CD14-positive monocyte (primary cell): Measurements from ENCODE around the gene TGM1. TPM values are rescaled to one million over a fixed set of nuclear protein-coding genes. Genes with fewer than 3 reads are reported as not detected.

Source experiments
- DNase-seq, 3 donors: peaks; one replicate each; pipeline ENCODE4 v3.0.0-alpha.2; 2011 to 2022
- H2AFZ ChIP-seq: 2 replicates; pipeline ENCODE4 v1.6.0; 2012; ENCODE audit warnings: mild to moderate bottlenecking, low read depth, low read length, inconsistent platforms; ENCODE audit not compliant: insufficient read depth, poor library complexity, severe bottlenecking
- H3K27ac ChIP-seq, 2 donors: 1 replicate in 1 of 2; 2 replicates in 1 of 2; pipeline ENCODE4 v1.5.1; 2012 to 2013; ENCODE audit warnings: low read length in 2 of 2, control low read depth in 1 of 2, inconsistent platforms in 1 of 2, low read depth in 1 of 2, mild to moderate bottlenecking in 1 of 2
- H3K27me3 ChIP-seq, 2 donors: one replicate each; pipeline versions ENCODE4 v1.6.0 to v1.6.1; 2011 to 2013; ENCODE audit warnings: low read length in 2 of 2; ENCODE audit not compliant: control insufficient read depth in 2 of 2, insufficient read depth in 2 of 2
- H3K36me3 ChIP-seq, 2 donors: replicated peaks in 1 of 2; 1 replicate in 1 of 2; 2 replicates in 1 of 2; pipeline versions ENCODE4 v1.5.1 to v1.6.1; 2012 to 2013; ENCODE audit warnings: low read length in 2 of 2, control low read depth in 1 of 2, inconsistent platforms in 1 of 2, mild to moderate bottlenecking in 1 of 2; ENCODE audit not compliant: insufficient read depth in 2 of 2, control insufficient read depth in 1 of 2
- H3K4me1 ChIP-seq, 2 donors: 1 replicate in 1 of 2; 2 replicates in 1 of 2; pipeline versions ENCODE4 v1.5.1 to v1.6.1; 2012 to 2013; ENCODE audit warnings: low read length in 2 of 2, control low read depth in 1 of 2, inconsistent platforms in 1 of 2, mild to moderate bottlenecking in 1 of 2, moderate library complexity in 1 of 2; ENCODE audit not compliant: insufficient read depth in 2 of 2, control insufficient read depth in 1 of 2
- H3K4me2 ChIP-seq: replicated peaks from 2 replicates; pipeline ENCODE3; 2012; ENCODE audit warnings: low read length, moderate library complexity, mild to moderate bottlenecking; ENCODE audit not compliant: poor library complexity, severe bottlenecking; ENCODE audit errors: extremely low read depth
- H3K4me3 ChIP-seq, 3 experiments: fragments of 200-600 bp in 1 of 3; sonication (generic) in 1 of 3; replicated peaks in 1 of 3; 1 replicate in 2 of 3; 2 replicates in 1 of 3; pipeline ENCODE4 v1.5.1; 2011 to 2013; ENCODE audit warnings: low read length in 3 of 3, mild to moderate bottlenecking in 3 of 3, control low read depth in 2 of 3, low read depth in 2 of 3, inconsistent platforms in 1 of 3, moderate library complexity in 1 of 3
- H3K79me2 ChIP-seq: 2 replicates; pipeline ENCODE4 v1.6.0; 2012; ENCODE audit warnings: mild to moderate bottlenecking, control low read depth, inconsistent platforms, low read length, moderate library complexity; ENCODE audit not compliant: insufficient read depth
- H3K9ac ChIP-seq: 2 replicates; pipeline ENCODE4 v1.6.0; 2017; ENCODE audit warnings: low read length, mild to moderate bottlenecking; ENCODE audit not compliant: insufficient read depth, poor library complexity, severe bottlenecking
- H3K9me3 ChIP-seq, 2 donors: replicated peaks in 1 of 2; 1 replicate in 1 of 2; 2 replicates in 1 of 2; pipeline versions ENCODE4 v1.5.1 to v1.6.1; 2012 to 2013; ENCODE audit warnings: low read length in 2 of 2, control low read depth in 1 of 2; ENCODE audit not compliant: control insufficient read depth in 1 of 2, insufficient read depth in 1 of 2
- H4K20me1 ChIP-seq: 2 replicates; pipeline ENCODE4 v1.6.0; 2012; ENCODE audit warnings: mild to moderate bottlenecking, low read length, control low read depth, moderate library complexity; ENCODE audit not compliant: insufficient read depth
- H3K27ac Mint-ChIP-seq, 7 donors: one replicate each; pipeline ENCODE4 v1.8.0; 2020; ENCODE audit warnings: mild to moderate bottlenecking in 7 of 7, mixed read lengths in 7 of 7, moderate library complexity in 6 of 7, inconsistent platforms in 2 of 7
- H3K27me3 Mint-ChIP-seq, 3 donors: one replicate each; pipeline ENCODE4 v1.8.0; 2021 to 2022; ENCODE audit warnings: low read depth in 3 of 3, mild to moderate bottlenecking in 3 of 3, mixed read lengths in 3 of 3, moderate library complexity in 3 of 3, inconsistent platforms in 1 of 3
- H3K36me3 Mint-ChIP-seq, 2 donors: one replicate each; pipeline ENCODE4 v1.8.0; 2020; ENCODE audit warnings: mixed read lengths in 2 of 2, inconsistent platforms in 1 of 2, mild to moderate bottlenecking in 1 of 2
- H3K4me1 Mint-ChIP-seq: one replicate; pipeline ENCODE4 v1.8.0; 2020; ENCODE audit warnings: mild to moderate bottlenecking, mixed read lengths
- H3K4me3 Mint-ChIP-seq, 2 donors: one replicate each; pipeline ENCODE4 v1.8.0; 2020; ENCODE audit warnings: mild to moderate bottlenecking in 2 of 2, mixed read lengths in 2 of 2, moderate library complexity in 1 of 2
- H3K9me3 Mint-ChIP-seq, 7 donors: one replicate each; pipeline ENCODE4 v1.8.0; 2020 to 2022; ENCODE audit warnings: mixed read lengths in 7 of 7, mild to moderate bottlenecking in 6 of 7, moderate library complexity in 6 of 7, inconsistent platforms in 2 of 7
- CTCF ChIP-seq: fragments of 200-600 bp; IDR thresholded peaks from one replicate; pipeline ENCODE4 v1.8.0; 2022; ENCODE audit warnings: antibody characterized with exemption, mild to moderate bottlenecking
- WGBS: methylation state at CpG from one replicate; pipeline ENCODE4 v1.1.5; 2013; ENCODE audit warnings: missing lambda C conversion rate; ENCODE audit not compliant: insufficient coverage; 5-methylcytosine and 5-hydroxymethylcytosine counted together
- intact Hi-C, 2 donors: fragments of 100-400 bp; cut with micrococcal nuclease; formaldehyde crosslinking; loops; one replicate each; pipeline versions ENCODE4 v1.15.0 to v1.15.1; 2023
- polyA plus RNA-seq, 3 donors: library from polyadenylated mRNA; depleted of rRNA in 1 of 3; unstranded in 2 of 3; stranded (reverse) in 1 of 3; fragments of 300-500 nt in 2 of 3; fragments of >200 nt in 1 of 3; fragmentation: Illumina TruSeq in 2 of 3; gene quantifications; 1 replicate in 2 of 3; 2 replicates in 1 of 3; pipeline ENCODE4 v1.2.3, GENCODE V29; 2012 to 2021

Gene TGM1
- polyA plus RNA-seq, 3 donors: 7.8 TPM; not detected in 2

DNA sequence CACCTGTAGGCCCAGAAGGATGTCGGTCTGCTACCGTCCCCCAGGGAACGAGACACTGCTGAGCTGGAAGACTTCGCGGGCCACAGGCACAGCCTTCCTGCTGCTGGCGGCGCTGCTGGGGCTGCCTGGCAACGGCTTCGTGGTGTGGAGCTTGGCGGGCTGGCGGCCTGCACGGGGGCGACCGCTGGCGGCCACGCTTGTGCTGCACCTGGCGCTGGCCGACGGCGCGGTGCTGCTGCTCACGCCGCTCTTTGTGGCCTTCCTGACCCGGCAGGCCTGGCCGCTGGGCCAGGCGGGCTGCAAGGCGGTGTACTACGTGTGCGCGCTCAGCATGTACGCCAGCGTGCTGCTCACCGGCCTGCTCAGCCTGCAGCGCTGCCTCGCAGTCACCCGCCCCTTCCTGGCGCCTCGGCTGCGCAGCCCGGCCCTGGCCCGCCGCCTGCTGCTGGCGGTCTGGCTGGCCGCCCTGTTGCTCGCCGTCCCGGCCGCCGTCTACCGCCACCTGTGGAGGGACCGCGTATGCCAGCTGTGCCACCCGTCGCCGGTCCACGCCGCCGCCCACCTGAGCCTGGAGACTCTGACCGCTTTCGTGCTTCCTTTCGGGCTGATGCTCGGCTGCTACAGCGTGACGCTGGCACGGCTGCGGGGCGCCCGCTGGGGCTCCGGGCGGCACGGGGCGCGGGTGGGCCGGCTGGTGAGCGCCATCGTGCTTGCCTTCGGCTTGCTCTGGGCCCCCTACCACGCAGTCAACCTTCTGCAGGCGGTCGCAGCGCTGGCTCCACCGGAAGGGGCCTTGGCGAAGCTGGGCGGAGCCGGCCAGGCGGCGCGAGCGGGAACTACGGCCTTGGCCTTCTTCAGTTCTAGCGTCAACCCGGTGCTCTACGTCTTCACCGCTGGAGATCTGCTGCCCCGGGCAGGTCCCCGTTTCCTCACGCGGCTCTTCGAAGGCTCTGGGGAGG is 47.9 kb upstream of the TGM1 start, which contains the start of gene LTB4R:
LTB4R (plus strand) TSS at position 857 of the 959 bp plus-strand sequence. CDS start 4,150 bp downstream, outside the sequence.
- 8% methylated on average over 99 of the region's 99 CpGs for WGBS
- peaks cover 78 to 85% of the 10 kb centered on the region in 2 donors for H3K4me1 ChIP-seq
- H3K27me3 Mint-ChIP-seq: no peaks in the 10 kb centered on the region
- H3K79me2 ChIP-seq: peaks cover 88% of the 10 kb centered on the region
- intact Hi-C loops: loop anchor here in 1 of 2 donors (5.0 kb wide), 2 partner anchors 34 to 79 kb away; partner anchors contain the start of genes GMPR2 and NEDD8
- DNase-seq: peak; percentile 41 to 68 (median 55)
- H4K20me1 ChIP-seq: peaks cover 44% of the 10 kb centered on the region
- H3K27ac Mint-ChIP-seq: peak within 1 kb of the TSS; percentile 95 to 99 (median 98)
- no peaks in the 10 kb centered on the region for H3K27me3 ChIP-seq
- H3K4me3 ChIP-seq: peak within 1 kb of the TSS; percentile 51 to 84 (median 57)
- H3K9ac ChIP-seq: peak within 1 kb of the TSS; percentile 67
- peaks cover 23 to 33% of the 10 kb centered on the region in 2 donors for H3K36me3 ChIP-seq
- H2AFZ ChIP-seq: peak within 1 kb of the TSS; percentile 80
- peaks cover 0 to 2% (median 0%) of the 10 kb centered on the region in 7 donors for H3K9me3 Mint-ChIP-seq
- H3K4me2 ChIP-seq: peak within 1 kb of the TSS; percentile 93
- H3K9me3 ChIP-seq: no peaks in the 10 kb centered on the region
- H3K27ac ChIP-seq: peak within 1 kb of the TSS; percentile 85 to 89
- peak within 1 kb of the TSS; percentile 81 to 95 for H3K4me3 Mint-ChIP-seq
- TF ChIP-seq CTCF: peak; percentile 45
- peaks cover 81% of the 10 kb centered on the region for H3K4me1 Mint-ChIP-seq
- H3K36me3 Mint-ChIP-seq: peaks cover 43 to 52% of the 10 kb centered on the region in 2 donors

GRCh38 chr14:24310265-24310645 is 47.3 kb upstream of the TGM1 start:
- H3K27me3 Mint-ChIP-seq: no peaks in the 10 kb centered on the region
- H3K4me3 ChIP-seq: peak overlapping the region; percentile 51 to 84 (median 57)
- H2AFZ ChIP-seq: peak overlapping the region; percentile 29
- peak overlapping the region; percentile 81 to 95 for H3K4me3 Mint-ChIP-seq
- peaks cover 51% of the 10 kb centered on the region for H4K20me1 ChIP-seq
- peak overlapping the region; percentile 93 for H3K4me2 ChIP-seq
- peak overlapping the region; percentile 67 for H3K9ac ChIP-seq
- H3K4me1 Mint-ChIP-seq: peaks cover 74% of the 10 kb centered on the region
- H3K27ac Mint-ChIP-seq: peak overlapping the region; percentile 78 to 92 (median 89)
- H3K79me2 ChIP-seq: peaks cover 88% of the 10 kb centered on the region
- H3K36me3 Mint-ChIP-seq: peaks cover 45 to 52% of the 10 kb centered on the region in 2 donors
- H3K27ac ChIP-seq: peak overlapping the region; percentile 56 to 89
- H3K4me1 ChIP-seq: peaks cover 71 to 78% of the 10 kb centered on the region in 2 donors
- H3K27me3 ChIP-seq: no peaks in the 10 kb centered on the region
- 3% methylated on average over 4 of the region's 5 CpGs for WGBS
- peaks cover 30 to 39% of the 10 kb centered on the region in 2 donors for H3K36me3 ChIP-seq
- H3K9me3 ChIP-seq: no peaks in the 10 kb centered on the region
- no peak for TF ChIP-seq CTCF
- peaks cover 0 to 2% (median 0%) of the 10 kb centered on the region in 7 donors for H3K9me3 Mint-ChIP-seq
- no peak for DNase-seq
- intact Hi-C loops: loop anchor here in 1 of 2 donors (5.0 kb wide), 2 partner anchors 33 to 78 kb away; partner anchors contain the start of genes GMPR2 and NEDD8
